IMR-90 (cell line): Measurements from ENCODE around the gene EFCAB3. TPM values are rescaled to one million over a fixed set of nuclear protein-coding genes. Genes with fewer than 3 reads are reported as not detected.
"Not testable (repeated sequence)": the region's sequence is repeated elsewhere in the genome, so short reads cannot be mapped to it uniquely, and the experiment has no call there.

Source experiments
- ATAC-seq: fragments of 200-7000 bp; cut with Tn5 transposase; 2 replicates; pipeline ENCODE4 v1.9.1; 2020; ENCODE audit warnings: low read depth, mild to moderate bottlenecking, moderate library complexity
- BruUV-seq: library from RNA; stranded (reverse); fragments of 400-500 nt; replicated peaks from 2 replicates; lab custom pipeline; 2021; lab: Mats Ljungman, UMichigan
- CTCF ChIA-PET: fragments of 300-600 bp; formaldehyde crosslinking; extraction: SDS; loops from one replicate; lab custom pipeline; 2021; ENCODE audit warnings: antibody characterized with exemption; lab: Yijun Ruan, JAX
- POLR2A ChIA-PET: fragments of 300-600 bp; sonication (Branson Sonifier 250); formaldehyde crosslinking; loops from one replicate; lab custom pipeline; 2022; ENCODE audit warnings: antibody characterized with exemption; ENCODE audit not compliant: unreplicated experiment; lab: Charles Lee
- DNase-seq: peaks from one replicate; pipeline ENCODE4 v3.0.0; 2013
- H2AFZ ChIP-seq: replicated peaks from 2 replicates; pipeline ENCODE3; 2013; ENCODE audit warnings: low read length, mild to moderate bottlenecking; ENCODE audit not compliant: poor library complexity
- H2AK5ac ChIP-seq: 2 replicates; pipeline ENCODE4 v1.6.1; 2013; ENCODE audit warnings: low read depth, low read length, inconsistent platforms
- H2AK9ac ChIP-seq: replicated peaks from 2 replicates; pipeline ENCODE3; 2013; ENCODE audit warnings: mild to moderate bottlenecking, low read depth, low read length, moderate library complexity; ENCODE audit not compliant: poor library complexity
- H2BK120ac ChIP-seq: 2 replicates; pipeline ENCODE4 v1.6.1; 2013; ENCODE audit warnings: low read depth, low read length, inconsistent platforms
- H2BK15ac ChIP-seq: 3 replicates; pipeline ENCODE4 v1.6.1; 2013; ENCODE audit warnings: low read depth, low read length, inconsistent platforms
- H2BK20ac ChIP-seq: 2 replicates; pipeline ENCODE4 v1.6.1; 2013; ENCODE audit warnings: low read depth, mild to moderate bottlenecking, inconsistent platforms, low read length, moderate library complexity
- H2BK5ac ChIP-seq: 2 replicates; pipeline ENCODE4 v1.6.1; 2013; ENCODE audit warnings: mild to moderate bottlenecking, low read depth, low read length, inconsistent platforms; ENCODE audit not compliant: poor library complexity, severe bottlenecking
- H3K14ac ChIP-seq: replicated peaks from 2 replicates; pipeline ENCODE4 v1.6.1; 2013; ENCODE audit warnings: low read depth, low read length, inconsistent platforms
- H3K18ac ChIP-seq: 2 replicates; pipeline ENCODE4 v1.6.1; 2013; ENCODE audit warnings: low read depth, low read length, control low read depth
- H3K23ac ChIP-seq: 2 replicates; pipeline ENCODE4 v1.6.1; 2013; ENCODE audit warnings: low read depth, low read length, inconsistent platforms
- H3K27ac ChIP-seq: 2 replicates; pipeline ENCODE4 v1.5.1; 2013; ENCODE audit warnings: mild to moderate bottlenecking, control low read depth, low read length; ENCODE audit not compliant: insufficient read depth
- H3K27me3 ChIP-seq: 2 replicates; pipeline ENCODE4 v1.6.1; 2013; ENCODE audit warnings: low read length; ENCODE audit not compliant: control insufficient read depth, insufficient read depth
- H3K36me3 ChIP-seq: 2 replicates; pipeline ENCODE4 v1.6.1; 2013; ENCODE audit warnings: low read length, mixed read lengths; ENCODE audit not compliant: control insufficient read depth, insufficient read depth
- H3K4ac ChIP-seq: 2 replicates; pipeline ENCODE4 v1.6.1; 2013; ENCODE audit warnings: low read depth, low read length, inconsistent platforms
- H3K4me1 ChIP-seq: 2 replicates; pipeline ENCODE4 v1.6.1; 2013; ENCODE audit warnings: low read length, mixed read lengths; ENCODE audit not compliant: control insufficient read depth, insufficient read depth
- H3K4me2 ChIP-seq: 2 replicates; pipeline ENCODE4 v1.6.1; 2013; ENCODE audit warnings: low read depth, mild to moderate bottlenecking, control low read depth, low read length, moderate library complexity
- H3K4me3 ChIP-seq: 2 replicates; pipeline ENCODE4 v1.5.1; 2013; ENCODE audit warnings: low read depth, mild to moderate bottlenecking, control low read depth, low read length, moderate library complexity; ENCODE audit not compliant: insufficient read depth
- H3K56ac ChIP-seq: 2 replicates; pipeline ENCODE4 v1.6.1; 2013; ENCODE audit warnings: low read length, inconsistent platforms; ENCODE audit not compliant: insufficient read depth; ENCODE audit errors: extremely low read depth
- H3K79me1 ChIP-seq, 2 experiments: 2 replicates each; pipeline ENCODE4 v1.6.1; 2013; ENCODE audit warnings: low read length in 2 of 2, inconsistent platforms in 1 of 2, low read depth in 1 of 2
- H3K9ac ChIP-seq: 2 replicates; pipeline ENCODE4 v1.6.1; 2013; ENCODE audit warnings: low read depth, low read length, control low read depth
- H3K9me1 ChIP-seq: 2 replicates; pipeline ENCODE4 v1.6.1; 2013; ENCODE audit warnings: low read length, inconsistent platforms; ENCODE audit not compliant: insufficient read depth
- H3K9me3 ChIP-seq: 2 replicates; pipeline ENCODE4 v1.6.1; 2013; ENCODE audit warnings: low read length; ENCODE audit not compliant: control insufficient read depth, insufficient read depth
- H4K20me1 ChIP-seq: 2 replicates; pipeline ENCODE4 v1.6.1; 2013; ENCODE audit warnings: low read length, inconsistent platforms; ENCODE audit not compliant: insufficient read depth
- H4K5ac ChIP-seq: 2 replicates; pipeline ENCODE4 v1.6.1; 2013; ENCODE audit warnings: mild to moderate bottlenecking, low read depth, low read length, control low read depth
- H4K8ac ChIP-seq, 2 experiments: 2 replicates each; pipeline ENCODE4 v1.6.1; 2013; ENCODE audit warnings: low read depth in 2 of 2, low read length in 2 of 2, control low read depth in 1 of 2, inconsistent platforms in 1 of 2
- H4K91ac ChIP-seq: 2 replicates; pipeline ENCODE4 v1.6.1; 2013; ENCODE audit warnings: low read depth, low read length, inconsistent platforms; ENCODE audit not compliant: insufficient read depth
- WGBS, 2 experiments: methylation state at CpG; one replicate each; pipeline versions ENCODE4 v1.1.5 to v1.1.7; 2013; ENCODE audit warnings: missing lambda C conversion rate in 2 of 2; ENCODE audit not compliant: insufficient read length in 1 of 2; ENCODE audit errors: extremely low coverage in 2 of 2; 5-methylcytosine and 5-hydroxymethylcytosine counted together
- dilution Hi-C: fragments of 300-500 bp; cut with HindIII; formaldehyde crosslinking; loops from one replicate; pipeline ENCODE4 v1.14.3; 2018; ENCODE audit warnings: low sequenced_read_pairs; ENCODE audit not compliant: unreplicated experiment
- in situ Hi-C: fragments of 300-500 bp; cut with MboI; formaldehyde crosslinking; loops from 3 replicates; pipeline ENCODE4 v1.14.3; 2019; ENCODE audit warnings: low sequenced_read_pairs, inconsistent platforms, mixed read lengths
- intact Hi-C: fragments of 100-400 bp; cut with micrococcal nuclease; formaldehyde crosslinking; loops from 2 replicates; pipeline ENCODE4 v1.10.0; 2022
- polyA plus RNA-seq, 3 experiments: library from polyadenylated mRNA; depleted of rRNA; stranded (reverse); fragments of >200 nt; gene quantifications; 2 replicates each; pipeline ENCODE4 v1.2.3, GENCODE V29; 2012; ENCODE audit warnings: low replicate concordance in 1 of 3
- total RNA-seq: library from RNA; depleted of rRNA; stranded (reverse); fragments of >200 nt; gene quantifications from 2 replicates; pipeline ENCODE4 v1.2.3, GENCODE V29; 2012

Gene EFCAB3
- total and polyA plus RNA-seq, 2 of the 4 experiments (the other 2 are of a cell fraction) = not detected

DNA sequence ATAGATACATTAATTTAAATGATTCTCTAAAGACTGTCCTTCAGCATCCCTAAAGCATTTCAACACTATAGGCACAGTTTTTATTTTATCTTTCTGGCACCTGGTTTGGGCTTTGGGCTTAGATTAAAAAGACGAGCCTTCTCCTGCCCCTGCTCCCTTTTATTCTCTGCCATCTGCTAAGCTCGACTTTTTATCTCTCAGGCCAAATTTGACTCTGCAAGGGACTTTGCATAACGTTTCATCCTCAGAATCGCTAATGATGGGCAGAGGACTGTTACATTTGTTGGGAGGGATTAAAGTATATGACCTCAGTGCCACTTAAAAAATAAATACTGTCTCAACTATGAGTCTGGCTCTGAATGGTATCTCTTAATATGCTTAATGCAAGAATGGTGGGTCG is 72.7 kb downstream of the EFCAB3 start:
- ATAC-seq, H2BK15ac ChIP-seq, H3K9ac ChIP-seq, H4K5ac ChIP-seq, H3K36me3 ChIP-seq, H2AK5ac ChIP-seq, H2BK120ac ChIP-seq, H3K27ac ChIP-seq, H3K4me1 ChIP-seq, POLR2A ChIA-PET, BruUV-seq, H3K56ac ChIP-seq, H3K18ac ChIP-seq, H3K79me1 ChIP-seq, dilution Hi-C loops, H4K8ac ChIP-seq, H2AK9ac ChIP-seq, H3K4me2 ChIP-seq, H3K4ac ChIP-seq, H2AFZ ChIP-seq, H3K4me3 ChIP-seq, H2BK5ac ChIP-seq, intact Hi-C loops, H4K20me1 ChIP-seq, CTCF ChIA-PET, H3K14ac ChIP-seq, H3K23ac ChIP-seq, H3K27me3 ChIP-seq, DNase-seq, H3K9me3 ChIP-seq, H4K91ac ChIP-seq, H3K9me1 ChIP-seq, in situ Hi-C loops, H2BK20ac ChIP-seq: not testable (repeated sequence)
- no CpG with 5 or more reads among the region's 5 CpGs for WGBS, 2 experiments

DNA sequence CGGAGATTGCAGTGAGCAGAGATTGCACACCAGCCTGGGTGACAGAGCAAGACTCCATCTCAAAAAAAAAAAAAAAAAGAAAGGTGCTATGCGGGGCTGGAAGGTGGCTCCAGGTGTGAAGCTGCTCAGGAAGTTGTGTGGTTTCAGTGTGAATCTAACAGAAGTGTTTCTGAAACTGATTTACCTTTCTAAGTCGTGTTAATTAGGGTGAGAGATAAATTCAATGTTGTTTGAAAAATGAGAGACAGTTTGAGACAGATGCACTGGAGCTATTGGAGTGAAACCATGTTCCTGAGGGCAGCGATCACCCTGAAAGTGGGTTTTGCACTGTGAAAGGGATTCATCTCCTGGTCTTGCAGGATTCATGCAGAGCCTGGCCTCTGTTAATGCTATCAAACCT is 73.3 kb downstream of the EFCAB3 start:
- ATAC-seq, in situ Hi-C loops, H3K4me2 ChIP-seq, H2AK9ac ChIP-seq, CTCF ChIA-PET, H4K20me1 ChIP-seq, H3K9me3 ChIP-seq, H2BK20ac ChIP-seq, dilution Hi-C loops, H3K18ac ChIP-seq, H3K56ac ChIP-seq, intact Hi-C loops, H2BK5ac ChIP-seq, H2BK15ac ChIP-seq, H2AFZ ChIP-seq, H3K27me3 ChIP-seq, H3K9ac ChIP-seq, POLR2A ChIA-PET, H3K14ac ChIP-seq, BruUV-seq, H3K23ac ChIP-seq, H4K5ac ChIP-seq, H4K91ac ChIP-seq, H3K36me3 ChIP-seq, H3K4me3 ChIP-seq, H3K27ac ChIP-seq, H3K79me1 ChIP-seq, H3K4me1 ChIP-seq, H3K9me1 ChIP-seq, H3K4ac ChIP-seq, H2BK120ac ChIP-seq, DNase-seq, H2AK5ac ChIP-seq, H4K8ac ChIP-seq: not testable (repeated sequence)
- 86% methylated on average over 1 of the region's 4 CpGs; no CpG with 5 or more reads in 1 of the 2 experiments for WGBS, 2 experiments
